ENCODE results near the gene PGM2. TPM values are rescaled to one million over a fixed set of nuclear protein-coding genes. Genes with fewer than 3 reads are reported as not detected.
"Not testable (repeated sequence)": the region's sequence is repeated elsewhere in the genome, so short reads cannot be mapped to it uniquely, and the experiment has no call there.

Gene PGM2
- total and polyA plus RNA-seq, 10 of the 15 experiments (the other 5 are each of a cell fraction or from before 2014, with no cell fraction given), result 11.9 to 41.7 (median 37.1) TPM

GRCh38 chr4:37818752-37819151 is 7.7 kb upstream of the PGM2 start (continued):
- TF ChIP-seq SKIL (IDR thresholded peaks at IDR 0.05; ENCODE audit: low read depth, poor library complexity, severe bottlenecking), result no peak
- TF ChIP-seq POU2F2 (IDR thresholded peaks at IDR 0.05; ENCODE audit: borderline replicate concordance, low read depth, low read length), result no peak
- TF ChIP-seq SP1 (IDR thresholded peaks at IDR 0.05; ENCODE audit: low read depth, low read length), result no peak
- no peak for TF ChIP-seq TCF7 (IDR thresholded peaks at IDR 0.05; ENCODE audit: borderline replicate concordance)

- POLR2A ChIA-PET; CTCF ChIA-PET; H2AFZ ChIP-seq (ENCODE audit: control insufficient read depth, low read depth, low read length); DNase-seq (ENCODE audit: low read depth, low spot score); BruUV-seq (replicated peaks); H3K9ac ChIP-seq (ENCODE audit: control insufficient read depth, insufficient read depth, low read length); H3K4me2 ChIP-seq (ENCODE audit: control insufficient read depth, insufficient read depth); H4K20me1 ChIP-seq (ENCODE audit: control insufficient read depth, insufficient read depth); H3K4me3 ChIP-seq; FAIRE-seq; H3K36me3 ChIP-seq (ENCODE audit: control insufficient read depth in 2 of 2, insufficient read depth in 2 of 2, low read length in 1 of 2); intact Hi-C loops (cut with micrococcal nuclease; ENCODE audit: unreplicated experiment); H3K27me3 ChIP-seq (replicated peaks in 1 of 2; ENCODE audit: control insufficient read depth in 2 of 2, insufficient read depth in 2 of 2, low read length in 1 of 2); SMC1A ChIA-PET (ENCODE audit: uncharacterized antibody, unreplicated experiment); H3K27ac ChIP-seq (ENCODE audit: control insufficient read depth, insufficient read depth); RAD21 ChIA-PET (ENCODE audit: unreplicated experiment); H3K9me3 ChIP-seq (replicated peaks; ENCODE audit: control insufficient read depth, insufficient read depth, low read length); ATAC-seq; H3K79me2 ChIP-seq (ENCODE audit: control insufficient read depth, insufficient read depth, low read length); H3K4me1 ChIP-seq (ENCODE audit: control insufficient read depth, insufficient read depth, low read length); in situ Hi-C loops (cut with MboI): not testable (repeated sequence)
- 94% methylated on average over 7 of the region's 28 CpGs for WGBS (ENCODE audit: insufficient coverage, insufficient replicate concordance, low lambda C conversion rate, missing lambda C conversion rate)
These were observed 6.0 kb upstream of the PGM2 start for GRCh38 chr4:37820458-37820857.
